HCT116 (cell line): ENCODE results near the gene FAM168A. TPM values are rescaled to one million over a fixed set of nuclear protein-coding genes. Genes with fewer than 3 reads are reported as not detected.

ENCODE experiments used
- ATAC-seq: fragments of 200-7000 bp; cut with Tn5 transposase; 2 replicates; pipeline ENCODE4 v1.9.1; 2020; ENCODE audit warnings: mild to moderate bottlenecking, moderate library complexity
- BruUV-seq: library from RNA; stranded (reverse); fragments of 400-500 nt; replicated peaks from 2 replicates; lab custom pipeline; 2021; lab: Mats Ljungman, UMichigan
- CTCF ChIA-PET: fragments of 300-600 bp; sonication (Branson Sonifier 250); formaldehyde crosslinking; loops from one replicate; lab custom pipeline; 2021; ENCODE audit warnings: antibody characterized with exemption; lab: Charles Lee
- POLR2A ChIA-PET: fragments of 300-600, 350-600 bp; sonication (Branson Sonifier 250); formaldehyde crosslinking; loops from one replicate; lab custom pipeline; 2021; ENCODE audit warnings: antibody characterized with exemption; lab: Charles Lee
- RAD21 ChIA-PET, 2 experiments: fragments of 300-600 bp; sonication (Branson Sonifier 250); formaldehyde crosslinking; loops; one replicate each; lab custom pipeline; 2023; ENCODE audit warnings: low total read pairs in 2 of 2; ENCODE audit not compliant: uncharacterized antibody in 2 of 2, unreplicated experiment in 2 of 2, low non-redundant PET in 1 of 2; lab: Charles Lee
- DNase-seq: peaks from one replicate; pipeline ENCODE4 v3.0.0-alpha.2; 2010; ENCODE audit warnings: low read depth, low spot score
- H2AFZ ChIP-seq: fragments of 200-600 bp; shearing (Covaris generic), sonication (generic); 2 replicates; pipeline ENCODE4 v1.6.1; 2017; ENCODE audit warnings: low read depth, mixed run types, mixed read lengths, antibody characterized with exemption, low read length; ENCODE audit not compliant: poor library complexity, severe bottlenecking
- H3K27ac ChIP-seq: 2 replicates; pipeline ENCODE4 v1.5.1; 2012; ENCODE audit warnings: low read depth, low read length
- H3K27me3 ChIP-seq: fragments of 200-600 bp; sonication (generic); 2 replicates; pipeline ENCODE4 v1.6.1; 2016; ENCODE audit warnings: mixed run types, low read length, mixed read lengths; ENCODE audit not compliant: insufficient read depth
- H3K36me3 ChIP-seq, 2 experiments: fragments of 200-500 bp in 1 of 2; fragments of 200-600 bp in 1 of 2; sonication (Bioruptor generic) in 1 of 2; sonication (generic) in 1 of 2; 2 replicates each; pipeline versions ENCODE4 v1.5.1 to v1.6.1; 2014 to 2016; ENCODE audit warnings: low read length in 2 of 2, inconsistent platforms in 1 of 2, mixed read lengths in 1 of 2, mixed run types in 1 of 2; ENCODE audit not compliant: insufficient read depth in 2 of 2, control insufficient read depth in 1 of 2
- H3K4me1 ChIP-seq, 2 experiments: fragments of 200-600 bp in 1 of 2; sonication (generic) in 1 of 2; 2 replicates each; pipeline versions ENCODE4 v1.5.1 to v1.6.1; 2012 to 2017; ENCODE audit warnings: low read length in 2 of 2, inconsistent platforms in 1 of 2, mild to moderate bottlenecking in 1 of 2, mixed read lengths in 1 of 2, mixed run types in 1 of 2, moderate library complexity in 1 of 2; ENCODE audit not compliant: insufficient read depth in 2 of 2, control insufficient read depth in 1 of 2
- H3K4me2 ChIP-seq: fragments of 200-600 bp; sonication (generic); 2 replicates; pipeline ENCODE4 v1.6.1; 2017; ENCODE audit warnings: mixed run types, low read length, mixed read lengths
- H3K4me3 ChIP-seq, 2 experiments: fragments of 200-600 bp in 1 of 2; sonication (generic) in 1 of 2; replicated peaks in 1 of 2; 2 replicates each; pipeline ENCODE4 v1.5.1; 2011 to 2016; ENCODE audit warnings: low read length in 2 of 2, control low read depth in 1 of 2, low read depth in 1 of 2, mild to moderate bottlenecking in 1 of 2, mixed read lengths in 1 of 2, mixed run types in 1 of 2
- H3K79me2 ChIP-seq: fragments of 200-600 bp; sonication (generic); 2 replicates; pipeline ENCODE4 v1.6.1; 2017; ENCODE audit warnings: mild to moderate bottlenecking, mixed run types, low read length, moderate library complexity, mixed read lengths; ENCODE audit not compliant: insufficient read depth
- H3K9ac ChIP-seq: fragments of 200-600 bp; sonication (generic); 2 replicates; pipeline ENCODE4 v1.6.1; 2016; ENCODE audit warnings: low read length, mixed read lengths
- H3K9me2 ChIP-seq: fragments of 200-600 bp; sonication (generic), shearing (Covaris generic); 2 replicates; pipeline ENCODE4 v1.6.1; 2017; ENCODE audit warnings: mixed run types, mild to moderate bottlenecking, moderate library complexity; ENCODE audit not compliant: insufficient read depth
- H3K9me3 ChIP-seq, 2 experiments: fragments of 200-500 bp in 1 of 2; fragments of 200-600 bp in 1 of 2; sonication (Bioruptor generic) in 1 of 2; sonication (generic) in 1 of 2; 2 replicates each; pipeline ENCODE4 v1.6.1; 2014 to 2017; ENCODE audit warnings: low read length in 2 of 2, mixed read lengths in 2 of 2, inconsistent platforms in 1 of 2, low read depth in 1 of 2, mild to moderate bottlenecking in 1 of 2, mixed run types in 1 of 2, moderate library complexity in 1 of 2; ENCODE audit not compliant: control insufficient read depth in 1 of 2, insufficient read depth in 1 of 2
- H4K20me1 ChIP-seq: fragments of 200-600 bp; sonication (generic), shearing (Covaris generic); 2 replicates; pipeline ENCODE4 v1.6.1; 2017; ENCODE audit warnings: mixed run types, mild to moderate bottlenecking, moderate library complexity; ENCODE audit not compliant: insufficient read depth
- CBX3 ChIP-seq: IDR thresholded peaks from 2 replicates; pipeline ENCODE4 v1.6.1; 2012; ENCODE audit warnings: low read depth
- CEBPB ChIP-seq: IDR thresholded peaks from 2 replicates; pipeline ENCODE4 v1.6.1; 2012; ENCODE audit warnings: low read depth
- EGR1 ChIP-seq: IDR thresholded peaks from 2 replicates; pipeline ENCODE4 v1.6.1; 2012; ENCODE audit warnings: low read depth
- ELF1 ChIP-seq: IDR thresholded peaks from 2 replicates; pipeline ENCODE4 v1.6.1; 2012; ENCODE audit warnings: low read depth, borderline replicate concordance
- EZH2 ChIP-seq: fragments of 200-600 bp; sonication (generic); IDR thresholded peaks from 2 replicates; pipeline ENCODE4 v1.6.1; 2017; ENCODE audit warnings: antibody characterized with exemption, mixed run types
- POLR2A ChIP-seq: IDR thresholded peaks from 2 replicates; pipeline ENCODE4 v1.7.0; 2011; ENCODE audit warnings: borderline replicate concordance; ENCODE audit not compliant: insufficient read depth, insufficient read length; ENCODE audit errors: extremely low read depth
- POLR2AphosphoS5 ChIP-seq: IDR thresholded peaks from 2 replicates; pipeline ENCODE4 v1.6.1; 2011; ENCODE audit warnings: mild to moderate bottlenecking, low read depth, low read length, moderate library complexity
- SIN3A ChIP-seq: IDR thresholded peaks from 2 replicates; pipeline ENCODE4 v1.6.1; 2012; ENCODE audit warnings: low read depth
- SP1 ChIP-seq: IDR thresholded peaks from 2 replicates; pipeline ENCODE4 v1.6.1; 2012; ENCODE audit warnings: low read depth
- SRF ChIP-seq: IDR thresholded peaks from 2 replicates; pipeline ENCODE4 v1.6.1; 2012; ENCODE audit warnings: low read depth
- YY1 ChIP-seq: IDR thresholded peaks from 2 replicates; pipeline ENCODE4 v1.6.1; 2011; ENCODE audit warnings: low read length, low read depth, moderate library complexity, mild to moderate bottlenecking; ENCODE audit not compliant: insufficient replicate concordance; ENCODE audit errors: extremely low read depth
- intact Hi-C: fragments of 100-400 bp; cut with micrococcal nuclease; formaldehyde crosslinking; loops from 2 replicates; pipeline ENCODE4 v1.10.0; 2022
- total RNA-seq: library from RNA; stranded (reverse); gene quantifications from one replicate; pipeline ENCODE4 v1.2.1, GENCODE V29; 2021; ENCODE audit not compliant: unreplicated experiment
- TF ChIP-seq, protein P1 (sequence below), 3 experiments: fragments of 200-600 bp in 1 of 3; sonication (generic) in 1 of 3; IDR thresholded peaks in 2 of 3; conservative IDR thresholded peaks in 1 of 3; 2 replicates each; pipeline ENCODE4 v1.5.1; 2012 to 2017; ENCODE audit warnings: low read depth in 2 of 3, low read length in 2 of 3, antibody characterized with exemption in 1 of 3, borderline replicate concordance in 1 of 3, control low read depth in 1 of 3, mild to moderate bottlenecking in 1 of 3, mixed read lengths in 1 of 3, mixed run types in 1 of 3, moderate library complexity in 1 of 3; ENCODE audit not compliant: insufficient read depth in 1 of 3
- TF ChIP-seq, protein P2 (sequence below): IDR thresholded peaks from 2 replicates; pipeline ENCODE4 v1.6.1; 2012

FAM168A gene
- total RNA-seq, 1 experiment from 2014 or later, result 31.5 TPM

DNA sequence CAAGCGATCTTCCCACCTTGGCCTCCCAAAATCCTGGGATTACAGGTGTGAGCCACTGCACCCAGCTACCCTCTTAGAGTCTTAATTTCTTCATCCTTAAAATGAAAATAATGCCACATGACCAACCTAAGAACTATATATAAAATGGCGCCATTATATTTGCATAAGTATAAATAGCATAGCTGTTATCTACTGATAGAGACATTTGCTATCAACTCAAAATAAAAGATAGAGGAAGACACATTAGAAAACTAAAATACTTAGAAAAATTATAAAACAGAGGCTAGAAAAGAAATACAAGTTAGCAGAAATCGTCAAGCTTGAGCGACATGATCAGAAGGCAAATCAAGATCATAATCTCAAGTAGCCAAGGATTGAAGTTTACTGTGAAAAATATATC lies 6.2 kb downstream of the FAM168A start:
- RAD21 ChIA-PET, result no interaction called here

DNA sequence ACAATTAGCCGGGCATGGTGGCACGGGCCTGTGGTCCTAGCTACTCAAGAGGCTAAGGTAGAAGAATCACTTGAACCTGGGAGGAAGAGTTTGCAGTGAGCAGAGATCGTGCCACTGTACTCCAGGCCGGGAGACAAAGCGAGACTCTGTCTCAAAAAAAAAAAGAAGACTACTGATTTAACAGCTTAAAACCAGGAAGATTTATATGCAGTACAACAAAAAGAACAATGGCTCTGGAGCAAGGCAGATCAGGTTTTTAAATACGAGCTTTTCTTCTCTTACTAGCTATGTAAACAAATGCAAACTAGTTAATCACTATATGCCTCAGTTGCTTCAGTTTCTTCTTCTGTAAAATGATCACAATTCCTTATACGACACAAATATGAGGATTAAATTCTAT lies 6.9 kb downstream of the FAM168A start:
- ChIA-PET POLR2A (no interaction called here), CTCF (no interaction called here)
- BruUV-seq, result no TSS peak

More for the DNA sequence above, 6.2 kb downstream of the FAM168A start:
- no peak for TF ChIP-seq EGR1
- no peak for TF ChIP-seq CEBPB
- TF ChIP-seq SIN3A, result no peak
- no peak for TF ChIP-seq EZH2
- no peak for TF ChIP-seq SRF
- no peak for TF ChIP-seq CBX3
- no peak for TF ChIP-seq POLR2AphosphoS5
- TF ChIP-seq ELF1, result no peak
- TF ChIP-seq, protein P1, sequence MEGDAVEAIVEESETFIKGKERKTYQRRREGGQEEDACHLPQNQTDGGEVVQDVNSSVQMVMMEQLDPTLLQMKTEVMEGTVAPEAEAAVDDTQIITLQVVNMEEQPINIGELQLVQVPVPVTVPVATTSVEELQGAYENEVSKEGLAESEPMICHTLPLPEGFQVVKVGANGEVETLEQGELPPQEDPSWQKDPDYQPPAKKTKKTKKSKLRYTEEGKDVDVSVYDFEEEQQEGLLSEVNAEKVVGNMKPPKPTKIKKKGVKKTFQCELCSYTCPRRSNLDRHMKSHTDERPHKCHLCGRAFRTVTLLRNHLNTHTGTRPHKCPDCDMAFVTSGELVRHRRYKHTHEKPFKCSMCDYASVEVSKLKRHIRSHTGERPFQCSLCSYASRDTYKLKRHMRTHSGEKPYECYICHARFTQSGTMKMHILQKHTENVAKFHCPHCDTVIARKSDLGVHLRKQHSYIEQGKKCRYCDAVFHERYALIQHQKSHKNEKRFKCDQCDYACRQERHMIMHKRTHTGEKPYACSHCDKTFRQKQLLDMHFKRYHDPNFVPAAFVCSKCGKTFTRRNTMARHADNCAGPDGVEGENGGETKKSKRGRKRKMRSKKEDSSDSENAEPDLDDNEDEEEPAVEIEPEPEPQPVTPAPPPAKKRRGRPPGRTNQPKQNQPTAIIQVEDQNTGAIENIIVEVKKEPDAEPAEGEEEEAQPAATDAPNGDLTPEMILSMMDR (IDR thresholded peaks at IDR 0.05 in 2 of 3, conservative IDR thresholded peaks at IDR 0.05 in 1 of 3; ENCODE audit: borderline replicate concordance in 1 of 3, insufficient read depth in 1 of 3, low read depth in 2 of 3, low read length in 2 of 3), result no peak
- Histone ChIP-seq H3K27ac (no peak overlapping the region), H3K9me3 (no peaks in the 10 kb centered on the region), H3K36me3 (no peaks in the 10 kb centered on the region), H3K79me2 (peaks cover 71% of the 10 kb centered on the region), H4K20me1 (no peaks in the 10 kb centered on the region), H3K4me3 (no peak overlapping the region), H2AFZ (no peak overlapping the region), H3K27me3 (no peaks in the 10 kb centered on the region), H3K4me1 (peaks cover 2% of the 10 kb centered on the region in 2 experiments; a peak in 3 of 4 replicates), H3K9me2 (no peaks in the 10 kb centered on the region), H3K9ac (no peak overlapping the region), H3K4me2 (no peak overlapping the region)
- BruUV-seq, result no TSS peak
- ChIA-PET CTCF (no interaction called here), POLR2A (no interaction called here)
- ATAC-seq (no peak), DNase-seq (no peak)
- intact Hi-C loops, result no loop called here

More for the DNA sequence above, 6.9 kb downstream of the FAM168A start:
- TF ChIP-seq CBX3 (no peak), YY1 (no peak), POLR2A (no peak), SP1 (no peak)
- TF ChIP-seq, protein P1 (IDR thresholded peaks at IDR 0.05 in 2 of 3, conservative IDR thresholded peaks at IDR 0.05 in 1 of 3; ENCODE audit: borderline replicate concordance in 1 of 3, insufficient read depth in 1 of 3, low read depth in 2 of 3, low read length in 2 of 3), result no peak
- TF ChIP-seq, protein P2, sequence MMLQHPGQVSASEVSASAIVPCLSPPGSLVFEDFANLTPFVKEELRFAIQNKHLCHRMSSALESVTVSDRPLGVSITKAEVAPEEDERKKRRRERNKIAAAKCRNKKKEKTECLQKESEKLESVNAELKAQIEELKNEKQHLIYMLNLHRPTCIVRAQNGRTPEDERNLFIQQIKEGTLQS, result no peak
- Histone ChIP-seq H3K27ac (no peak overlapping the region), H4K20me1 (no peaks in the 10 kb centered on the region), H3K79me2 (peaks cover 69% of the 10 kb centered on the region), H3K4me3 (no peak overlapping the region), H3K9me2 (no peaks in the 10 kb centered on the region), H3K4me2 (no peak overlapping the region), H3K36me3 (no peaks in the 10 kb centered on the region), H2AFZ (no peak overlapping the region), H3K4me1 (0 out of 4 replicates have a peak, but pooled peaks cover 0 to under 1% of the 10 kb centered on the region in 2 experiments), H3K9me3 (no peaks in the 10 kb centered on the region), H3K9ac (no peak overlapping the region), H3K27me3 (no peaks in the 10 kb centered on the region)
- intact Hi-C loops, result no loop called here
- DNase-seq, result no peak
- RAD21 ChIA-PET, result no interaction called here
- no peak for ATAC-seq
